ENCODE measurements around the gene NINJ2.

Gene NINJ2

DNA sequence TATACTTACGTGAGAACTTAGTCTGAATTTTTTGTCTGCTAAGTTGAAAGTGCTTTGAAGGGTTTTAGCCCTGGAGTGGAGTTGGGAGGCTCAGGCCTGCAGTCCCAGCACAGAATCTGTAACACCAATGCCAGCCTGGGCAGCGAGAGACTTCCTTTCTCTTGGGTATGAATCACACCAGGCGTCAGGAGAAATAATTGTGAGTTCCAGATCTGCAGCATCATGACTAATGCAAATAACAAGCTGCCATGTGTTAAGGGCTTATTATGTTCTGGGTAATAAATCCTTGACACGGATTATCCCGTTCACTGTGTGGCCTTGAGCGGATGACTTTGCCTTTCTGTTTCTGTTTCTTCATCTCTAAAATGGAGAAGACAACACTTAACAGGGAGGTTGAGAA, 132.9 kb downstream of the NINJ2 start:
- DNase-seq (ENCODE audit: low spot score), result no peak

GRCh38 chr12:527729-528128, 135.5 kb downstream of the NINJ2 start:
- DNase-seq (ENCODE audit: low spot score), result no peak

- DNase-seq (ENCODE audit: low spot score), result no peak
These were observed 136.0 kb downstream of the NINJ2 start for GRCh38 chr12:527241-527640.

GRCh38 chr12:526089-526488, 137.2 kb downstream of the NINJ2 start:
- no peak for DNase-seq (ENCODE audit: low spot score)

- DNase-seq (ENCODE audit: low spot score), result no peak
These were observed 138.9 kb downstream of the NINJ2 start for GRCh38 chr12:524167-524951.

- DNase-seq (ENCODE audit: low spot score), result no peak
These were observed 140.4 kb downstream of the NINJ2 start for GRCh38 chr12:522692-523378.

GRCh38 chr12:520119-520518, 143.1 kb downstream of the NINJ2 start:
- no peak for DNase-seq (ENCODE audit: low spot score)

DNA sequence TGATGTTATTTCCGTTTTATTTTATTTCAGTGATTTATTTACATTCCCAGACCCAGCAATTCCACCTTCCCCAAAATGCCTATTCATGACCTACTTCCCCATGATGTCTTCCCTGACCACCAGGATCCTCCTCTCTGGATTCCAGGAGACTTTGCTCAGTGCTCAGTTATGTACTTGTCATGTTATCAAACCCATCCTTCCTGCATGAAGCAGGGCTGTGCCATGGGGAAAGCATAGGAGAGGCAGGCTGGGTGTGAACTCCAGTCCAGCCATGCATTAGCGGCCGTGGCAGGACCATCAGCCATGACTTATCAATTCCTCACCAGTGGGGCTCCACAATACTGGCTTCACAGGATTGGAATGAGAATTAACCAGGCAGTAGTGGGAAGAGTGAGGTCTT, 145.7 kb downstream of the NINJ2 start:
- no peak for DNase-seq (ENCODE audit: low spot score)

Data from HuH-7 (cell line).